OCI-LY3 (cell line): Measurements from ENCODE around the gene CDH4.

Source experiments
- CTCF ChIP-seq: fragments of 200-600, 300-600 bp; sonication (generic); IDR thresholded peaks from 2 replicates; pipeline ENCODE4 v1.5.1; 2014; ENCODE audit warnings: antibody characterized with exemption, low read length, low read depth
- EZH2phosphoT487 ChIP-seq: fragments of 200-600 bp; shearing (Covaris generic); IDR thresholded peaks from 2 replicates; pipeline ENCODE4 v1.6.1; 2018; ENCODE audit warnings: antibody characterized with exemption, mixed run types, low read depth

DNA sequence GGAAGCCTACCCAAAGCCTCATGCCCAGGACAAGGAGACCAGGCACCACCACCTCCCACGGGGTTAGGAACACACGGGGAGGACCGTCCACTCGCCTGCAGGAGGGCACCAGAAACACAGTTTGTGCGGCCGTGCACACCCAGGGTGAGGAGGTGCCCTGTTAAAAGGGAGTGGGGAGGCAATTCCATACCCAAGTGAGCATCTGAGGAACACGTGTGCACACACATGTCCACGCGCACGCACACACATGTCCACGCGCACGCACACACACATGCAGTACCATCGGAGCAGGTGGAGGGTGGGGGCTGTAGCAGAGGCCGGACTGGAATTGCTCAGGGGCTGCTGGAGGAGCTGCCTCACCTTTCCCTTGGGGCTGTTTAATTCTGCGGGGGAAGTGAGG lies 554.3 kb downstream of the CDH4 start:
- TF ChIP-seq CTCF: no peak
- no peak for TF ChIP-seq EZH2phosphoT487
